ENCODE results near the gene NEURL4.

GRCh38 chr17:7285679-7286078, 43.5 kb downstream of the NEURL4 start:
- TF ChIP-seq, protein P1, sequence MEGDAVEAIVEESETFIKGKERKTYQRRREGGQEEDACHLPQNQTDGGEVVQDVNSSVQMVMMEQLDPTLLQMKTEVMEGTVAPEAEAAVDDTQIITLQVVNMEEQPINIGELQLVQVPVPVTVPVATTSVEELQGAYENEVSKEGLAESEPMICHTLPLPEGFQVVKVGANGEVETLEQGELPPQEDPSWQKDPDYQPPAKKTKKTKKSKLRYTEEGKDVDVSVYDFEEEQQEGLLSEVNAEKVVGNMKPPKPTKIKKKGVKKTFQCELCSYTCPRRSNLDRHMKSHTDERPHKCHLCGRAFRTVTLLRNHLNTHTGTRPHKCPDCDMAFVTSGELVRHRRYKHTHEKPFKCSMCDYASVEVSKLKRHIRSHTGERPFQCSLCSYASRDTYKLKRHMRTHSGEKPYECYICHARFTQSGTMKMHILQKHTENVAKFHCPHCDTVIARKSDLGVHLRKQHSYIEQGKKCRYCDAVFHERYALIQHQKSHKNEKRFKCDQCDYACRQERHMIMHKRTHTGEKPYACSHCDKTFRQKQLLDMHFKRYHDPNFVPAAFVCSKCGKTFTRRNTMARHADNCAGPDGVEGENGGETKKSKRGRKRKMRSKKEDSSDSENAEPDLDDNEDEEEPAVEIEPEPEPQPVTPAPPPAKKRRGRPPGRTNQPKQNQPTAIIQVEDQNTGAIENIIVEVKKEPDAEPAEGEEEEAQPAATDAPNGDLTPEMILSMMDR (IDR thresholded peaks at IDR 0.05; ENCODE audit: borderline replicate concordance, extremely low read depth, low read length, poor library complexity, severe bottlenecking), result no peak
- TF ChIP-seq EZH2 (IDR thresholded peaks at IDR 0.05; ENCODE audit: borderline replicate concordance, low read depth, low read length, severe bottlenecking), result no peak

All from DND-41 (cell line).